OCI-LY7 (cell line): ENCODE measurements around the gene FLVCR2.

Experiments used
- CTCF ChIP-seq: fragments of 200-600 bp; sonication (generic); conservative IDR thresholded peaks from 2 replicates; pipeline ENCODE4 v1.5.1; 2014; ENCODE audit warnings: mild to moderate bottlenecking, antibody characterized with exemption, low read length, moderate library complexity, mixed read lengths
- EZH2phosphoT487 ChIP-seq: fragments of 200-600 bp; sonication (generic); IDR thresholded peaks from 2 replicates; pipeline ENCODE4 v1.6.1; 2018; ENCODE audit warnings: low read depth, borderline replicate concordance, mild to moderate bottlenecking, mixed run types, antibody characterized with exemption, low read length, moderate library complexity, mixed read lengths

- TF ChIP-seq CTCF (no peak), EZH2phosphoT487 (no peak)
Observed at GRCh38 chr14:75559045-75559444, 19.4 kb upstream of the FLVCR2 start.
